ENCODE results near the gene SNX22. TPM values are rescaled to one million over a fixed set of nuclear protein-coding genes. Genes with fewer than 3 reads are reported as not detected.
A peak's percentile ranks its signal among the peaks of the same experiment; 100 is the strongest.

SNX22 gene
- total and polyA plus RNA-seq, 9 of the 15 experiments (the other 6 are each of a cell fraction or from before 2014, with no cell fraction given): 0.91 to 3.0 (median 2.0) TPM

GRCh38 chr15:64162869-64163658 lies 11.5 kb downstream of the SNX22 start, which contains the start of gene PPIB (continued):
- TF ChIP-seq CHD7 (IDR thresholded peaks at IDR 0.05; ENCODE audit: low read depth, low read length): no peak
- TF ChIP-seq ERF (CRISPR knock-in tag; IDR thresholded peaks at IDR 0.05): peak; percentile 21; the same call in 1 of the 2 replicates
- no peak for TF ChIP-seq TRIM28 (IDR thresholded peaks at IDR 0.05)
- peak; percentile 93 for TF ChIP-seq POLR2B (IDR thresholded peaks at IDR 0.05; ENCODE audit: low read depth, partially characterized antibody)
- TF ChIP-seq GTF2A2 (tag; IDR thresholded peaks at IDR 0.05): no peak
- TF ChIP-seq HOMEZ (CRISPR knock-in tag; IDR thresholded peaks at IDR 0.05): no peak
- no peak for TF ChIP-seq ZNF75A (CRISPR knock-in tag; IDR thresholded peaks at IDR 0.05)
- no peak for TF ChIP-seq RBM39 (optimal IDR thresholded peaks at IDR 0.05; ENCODE audit: low read depth, low read length)
- TF ChIP-seq RFX7 (CRISPR knock-in tag; IDR thresholded peaks at IDR 0.05): no peak
- TF ChIP-seq ARID1B (IDR thresholded peaks at IDR 0.05): 0 out of 2 replicates have a peak, but pooled peaks have one; percentile 46
- no peak for TF ChIP-seq RFX1 (IDR thresholded peaks at IDR 0.05)
- no peak for TF ChIP-seq ZNF707 (CRISPR knock-in tag; conservative IDR thresholded peaks at IDR 0.05)
- no peak for TF ChIP-seq ZNF583 (CRISPR knock-in tag; IDR thresholded peaks at IDR 0.05)
- 0 out of 2 replicates have a peak, but pooled peaks have one; percentile 51 for TF ChIP-seq ZKSCAN8 (CRISPR knock-in tag; IDR thresholded peaks at IDR 0.05)
- no peak for TF ChIP-seq HNRNPL (IDR thresholded peaks at IDR 0.05; ENCODE audit: low read depth, low read length)

Data from K562 (cell line).